ENCODE results near the gene RAB31.

RAB31 gene

GRCh38 chr18:9804517-9805104 lies 96.5 kb downstream of the RAB31 start:
- TF ChIP-seq GATA2 (IDR thresholded peaks at IDR 0.05; ENCODE audit: low read depth, low read length) = no peak
- TF ChIP-seq GATA3 (IDR thresholded peaks at IDR 0.05; ENCODE audit: low read depth, low read length) = no peak

GRCh38 chr18:9806905-9807304 lies 98.8 kb downstream of the RAB31 start:
- no peak for TF ChIP-seq GATA3 (IDR thresholded peaks at IDR 0.05; ENCODE audit: low read depth, low read length)
- TF ChIP-seq GATA2 (IDR thresholded peaks at IDR 0.05; ENCODE audit: low read depth, low read length) = no peak

GRCh38 chr18:9808295-9809241 lies 100.5 kb downstream of the RAB31 start:
- TF ChIP-seq GATA3 (IDR thresholded peaks at IDR 0.05; ENCODE audit: low read depth, low read length) (no peak), GATA2 (IDR thresholded peaks at IDR 0.05; ENCODE audit: low read depth, low read length) (no peak)

- TF ChIP-seq GATA3 (IDR thresholded peaks at IDR 0.05; ENCODE audit: low read depth, low read length) = no peak
- TF ChIP-seq GATA2 (IDR thresholded peaks at IDR 0.05; ENCODE audit: low read depth, low read length) = no peak
Observed at GRCh38 chr18:9809697-9810096, 101.6 kb downstream of the RAB31 start.

- TF ChIP-seq GATA2 (IDR thresholded peaks at IDR 0.05; ENCODE audit: low read depth, low read length) (no peak), GATA3 (IDR thresholded peaks at IDR 0.05; ENCODE audit: low read depth, low read length) (no peak)
Observed at GRCh38 chr18:9810299-9810698, 102.2 kb downstream of the RAB31 start.

- no peak for TF ChIP-seq GATA3 (IDR thresholded peaks at IDR 0.05; ENCODE audit: low read depth, low read length)
- TF ChIP-seq GATA2 (IDR thresholded peaks at IDR 0.05; ENCODE audit: low read depth, low read length) = no peak
Observed at GRCh38 chr18:9810994-9811705, 103.0 kb downstream of the RAB31 start.

- no peak for TF ChIP-seq GATA2 (IDR thresholded peaks at IDR 0.05; ENCODE audit: low read depth, low read length)
- no peak for TF ChIP-seq GATA3 (IDR thresholded peaks at IDR 0.05; ENCODE audit: low read depth, low read length)
Observed at GRCh38 chr18:9811978-9812377, 103.9 kb downstream of the RAB31 start.

- TF ChIP-seq GATA2 (IDR thresholded peaks at IDR 0.05; ENCODE audit: low read depth, low read length) (no peak), GATA3 (IDR thresholded peaks at IDR 0.05; ENCODE audit: low read depth, low read length) (no peak)
Observed at GRCh38 chr18:9814431-9814830, 106.3 kb downstream of the RAB31 start.

GRCh38 chr18:9817286-9817685 lies 109.2 kb downstream of the RAB31 start:
- TF ChIP-seq GATA2 (IDR thresholded peaks at IDR 0.05; ENCODE audit: low read depth, low read length) (no peak), GATA3 (IDR thresholded peaks at IDR 0.05; ENCODE audit: low read depth, low read length) (no peak)

GRCh38 chr18:9817725-9818422 lies 109.8 kb downstream of the RAB31 start:
- TF ChIP-seq GATA3 (IDR thresholded peaks at IDR 0.05; ENCODE audit: low read depth, low read length) (no peak), GATA2 (IDR thresholded peaks at IDR 0.05; ENCODE audit: low read depth, low read length) (no peak)

GRCh38 chr18:9818423-9818734 lies 110.3 kb downstream of the RAB31 start:
- no peak for TF ChIP-seq GATA3 (IDR thresholded peaks at IDR 0.05; ENCODE audit: low read depth, low read length)
- no peak for TF ChIP-seq GATA2 (IDR thresholded peaks at IDR 0.05; ENCODE audit: low read depth, low read length)

GRCh38 chr18:9820127-9820526 lies 112.0 kb downstream of the RAB31 start:
- TF ChIP-seq GATA3 (IDR thresholded peaks at IDR 0.05; ENCODE audit: low read depth, low read length) = no peak
- no peak for TF ChIP-seq GATA2 (IDR thresholded peaks at IDR 0.05; ENCODE audit: low read depth, low read length)

GRCh38 chr18:9820719-9821118 lies 112.6 kb downstream of the RAB31 start:
- no peak for TF ChIP-seq GATA2 (IDR thresholded peaks at IDR 0.05; ENCODE audit: low read depth, low read length)
- TF ChIP-seq GATA3 (IDR thresholded peaks at IDR 0.05; ENCODE audit: low read depth, low read length) = no peak

GRCh38 chr18:9822587-9823185 lies 114.6 kb downstream of the RAB31 start:
- TF ChIP-seq GATA2 (IDR thresholded peaks at IDR 0.05; ENCODE audit: low read depth, low read length) (no peak), GATA3 (IDR thresholded peaks at IDR 0.05; ENCODE audit: low read depth, low read length) (no peak)
